SK-N-SH (cell line): ENCODE results near the gene COMMD10. TPM values are rescaled to one million over a fixed set of nuclear protein-coding genes. Genes with fewer than 3 reads are reported as not detected.

ENCODE experiments used
- CTCF ChIA-PET: fragments of 300-600, 350-600 bp; formaldehyde crosslinking; extraction: SDS; loops from one replicate; lab custom pipeline; 2021; lab: Yijun Ruan, JAX
- POLR2A ChIA-PET: fragments of 350-600 bp; sonication (Branson Sonifier 250); formaldehyde crosslinking; extraction: SDS; loops from one replicate; lab custom pipeline; 2020; ENCODE audit warnings: antibody characterized with exemption, inconsistent platforms; lab: Yijun Ruan, JAX
- DNase-seq: peaks from one replicate; pipeline ENCODE4 v3.0.0; 2012
- H2AFZ ChIP-seq: fragments of 200-600 bp; sonication (generic); 2 replicates; pipeline ENCODE4 v1.8.1; 2016; ENCODE audit warnings: antibody characterized with exemption, mild to moderate bottlenecking, low read depth
- H3F3A ChIP-seq: fragments of 200-600 bp; sonication (generic); replicated peaks from 2 replicates; pipeline ENCODE3; 2016; ENCODE audit warnings: antibody characterized with exemption, mild to moderate bottlenecking; ENCODE audit not compliant: insufficient read depth
- H3K27ac ChIP-seq, 2 experiments: fragments of 200-500 bp in 1 of 2; fragments of 200-600 bp in 1 of 2; sonication (Bioruptor generic) in 1 of 2; sonication (generic), shearing (Covaris generic) in 1 of 2; 2 replicates each; pipeline versions ENCODE4 v1.5.1 to v1.6.1; 2014 to 2016; ENCODE audit warnings: low read depth in 2 of 2, inconsistent platforms in 1 of 2, low read length in 1 of 2, mild to moderate bottlenecking in 1 of 2, mixed read lengths in 1 of 2
- H3K27me3 ChIP-seq: fragments of 200-600 bp; sonication (generic), shearing (Covaris generic); 2 replicates; pipeline ENCODE4 v1.6.1; 2016; ENCODE audit warnings: mixed run types; ENCODE audit not compliant: insufficient read depth
- H3K36me3 ChIP-seq, 2 experiments: fragments of 200-500 bp in 1 of 2; fragments of 200-600 bp in 1 of 2; sonication (Bioruptor generic) in 1 of 2; sonication (generic) in 1 of 2; replicated peaks in 1 of 2; 2 replicates each; pipeline versions ENCODE3 to v1.5.1; 2014 to 2016; ENCODE audit warnings: low read length in 1 of 2, mild to moderate bottlenecking in 1 of 2; ENCODE audit not compliant: insufficient read depth in 2 of 2, control insufficient read depth in 1 of 2
- H3K4me1 ChIP-seq, 2 experiments: fragments of 200-500 bp in 1 of 2; fragments of 200-600 bp in 1 of 2; sonication (Bioruptor generic) in 1 of 2; sonication (generic), shearing (Covaris generic) in 1 of 2; 2 replicates each; pipeline versions ENCODE4 v1.5.1 to v1.6.1; 2014 to 2016; ENCODE audit warnings: low read depth in 1 of 2, low read length in 1 of 2, mixed run types in 1 of 2; ENCODE audit not compliant: insufficient read depth in 2 of 2, control insufficient read depth in 1 of 2
- H3K4me2 ChIP-seq: fragments of 200-600 bp; sonication (generic), shearing (Covaris generic); 2 replicates; pipeline ENCODE4 v1.6.1; 2017; ENCODE audit warnings: mixed run types
- H3K4me3 ChIP-seq, 2 experiments: fragments of 200-500 bp in 1 of 2; fragments of 200-600 bp in 1 of 2; sonication (Bioruptor generic) in 1 of 2; sonication (generic), shearing (Covaris generic) in 1 of 2; 2 replicates each; pipeline versions ENCODE4 v1.5.1 to v1.8.1; 2014 to 2016; ENCODE audit warnings: low read depth in 2 of 2, inconsistent platforms in 1 of 2, low read length in 1 of 2, mild to moderate bottlenecking in 1 of 2, mixed read lengths in 1 of 2, moderate library complexity in 1 of 2
- H3K79me2 ChIP-seq: fragments of 200-600 bp; sonication (generic); 2 replicates; pipeline ENCODE4 v1.8.1; 2017; ENCODE audit warnings: mild to moderate bottlenecking; ENCODE audit not compliant: insufficient read depth
- H3K9ac ChIP-seq: fragments of 200-600 bp; sonication (generic); 2 replicates; pipeline ENCODE4 v1.6.1; 2017; ENCODE audit warnings: mixed run types
- H3K9me2 ChIP-seq: fragments of 200-600 bp; sonication (generic); 2 replicates; pipeline ENCODE4 v1.6.1; 2017; ENCODE audit warnings: mixed run types
- H3K9me3 ChIP-seq: fragments of 200-600 bp; sonication (generic); 2 replicates; pipeline ENCODE4 v1.6.1; 2017; ENCODE audit warnings: mixed run types, mild to moderate bottlenecking, moderate library complexity
- H4K20me1 ChIP-seq: fragments of 200-600 bp; sonication (generic); 2 replicates; pipeline ENCODE4 v1.6.1; 2017; ENCODE audit warnings: mild to moderate bottlenecking, mixed run types; ENCODE audit not compliant: insufficient read depth
- ELF1 ChIP-seq: IDR thresholded peaks from 2 replicates; pipeline ENCODE4 v1.4.0; 2012
- EZH2phosphoT487 ChIP-seq: fragments of 200-600 bp; sonication (generic); IDR thresholded peaks from 2 replicates; pipeline ENCODE4 v1.6.1; 2017; ENCODE audit warnings: low read depth, mixed run types, mild to moderate bottlenecking, antibody characterized with exemption, moderate library complexity, borderline replicate concordance
- GABPA ChIP-seq: IDR thresholded peaks from 2 replicates; pipeline ENCODE4 v1.4.0; 2012; ENCODE audit warnings: low read depth, mild to moderate bottlenecking
- GATA2 ChIP-seq: sonication (generic); formaldehyde crosslinking; IDR thresholded peaks from 2 replicates; pipeline ENCODE4 v1.5.0; 2020; ENCODE audit warnings: mild to moderate bottlenecking, missing genetic modification reagents
- JUND ChIP-seq: IDR thresholded peaks from 2 replicates; pipeline ENCODE4 v1.4.0; 2012
- MEF2A ChIP-seq: IDR thresholded peaks from 2 replicates; pipeline ENCODE4 v1.4.0; 2012; ENCODE audit warnings: low read depth, borderline replicate concordance
- NFIC ChIP-seq: IDR thresholded peaks from 2 replicates; pipeline ENCODE4 v1.4.0; 2012; ENCODE audit warnings: borderline replicate concordance
- NRF1 ChIP-seq: IDR thresholded peaks from 2 replicates; pipeline ENCODE4 v1.6.1; 2012; ENCODE audit warnings: low read depth, mild to moderate bottlenecking, low read length
- PBX3 ChIP-seq: IDR thresholded peaks from 2 replicates; pipeline ENCODE4; 2012
- POLR2AphosphoS5 ChIP-seq: IDR thresholded peaks from 2 replicates; pipeline ENCODE4 v1.6.1; 2012; ENCODE audit warnings: low read depth, low read length
- RCOR1 ChIP-seq: fragments of 150-350 bp; IDR thresholded peaks from 2 replicates; pipeline ENCODE4 v1.6.1; 2017; ENCODE audit warnings: antibody characterized with exemption, low read length
- REST ChIP-seq: IDR thresholded peaks from 2 replicates; pipeline ENCODE4 v1.6.1; 2012; ENCODE audit warnings: mild to moderate bottlenecking, low read depth, low read length, moderate library complexity
- SIN3A ChIP-seq: IDR thresholded peaks from 2 replicates; pipeline ENCODE4 v1.6.1; 2012; ENCODE audit warnings: low read depth, mild to moderate bottlenecking, low read length, moderate library complexity, borderline replicate concordance
- SMC3 ChIP-seq: IDR thresholded peaks from 2 replicates; pipeline ENCODE4 v1.6.1; 2012; ENCODE audit warnings: low read depth, low read length, improper control_type of control experiment
- TAF1 ChIP-seq: IDR thresholded peaks from 2 replicates; pipeline ENCODE4 v1.6.1; 2012; ENCODE audit warnings: low read depth, mild to moderate bottlenecking, low read length, moderate library complexity, borderline replicate concordance
- TCF12 ChIP-seq: IDR thresholded peaks from 2 replicates; pipeline ENCODE4 v1.4.0; 2012
- TEAD4 ChIP-seq: IDR thresholded peaks from 2 replicates; pipeline ENCODE4 v1.4.0; 2012; ENCODE audit warnings: mild to moderate bottlenecking, borderline replicate concordance; ENCODE audit not compliant: insufficient read depth
- USF2 ChIP-seq: fragments of 150-350 bp; IDR thresholded peaks from 2 replicates; pipeline ENCODE4 v1.6.1; 2017; ENCODE audit warnings: antibody characterized with exemption, low read length, low read depth, borderline replicate concordance
- WGBS: methylation state at CpG from one replicate; pipeline ENCODE4 v1.1.6; 2017; ENCODE audit warnings: low lambda C conversion rate; 5-methylcytosine and 5-hydroxymethylcytosine counted together
- polyA plus RNA-seq, 3 experiments: library from polyadenylated mRNA; depleted of rRNA; stranded (reverse); fragments of >200 nt; gene quantifications; 2 replicates each; pipeline ENCODE4 v1.2.3, GENCODE V29; 2012

Gene COMMD10
- polyA plus RNA-seq, 1 of the 3 experiments (the other 2 are of a cell fraction) = 9.4 TPM

GRCh38 chr5:116130976-116131375, 46.2 kb downstream of the COMMD10 start:
- Histone ChIP-seq H3K9ac (no peak overlapping the region), H3K4me1 (no peaks in the 10 kb centered on the region; a peak in 1 of 4 replicates), H3K9me2 (no peaks in the 10 kb centered on the region), H3F3A (peaks cover 9% of the 10 kb centered on the region), H3K4me3 (no peak overlapping the region), H3K79me2 (no peaks in the 10 kb centered on the region), H2AFZ (no peak overlapping the region), H3K4me2 (no peak overlapping the region), H3K9me3 (no peaks in the 10 kb centered on the region), H4K20me1 (no peaks in the 10 kb centered on the region), H3K27ac (no peak overlapping the region), H3K27me3 (no peaks in the 10 kb centered on the region), H3K36me3 (peaks cover 0 to 5% of the 10 kb centered on the region in 2 experiments)
- no peak for DNase-seq
- WGBS = 95% methylated on average over 2 of the region's 2 CpGs
- CTCF ChIA-PET = no interaction called here
- POLR2A ChIA-PET = no interaction called here
- TF ChIP-seq GATA2 = no peak
- TF ChIP-seq PBX3 = no peak
- TF ChIP-seq GABPA = no peak
- no peak for TF ChIP-seq USF2
- TF ChIP-seq JUND = no peak
- no peak for TF ChIP-seq TAF1
- no peak for TF ChIP-seq EZH2phosphoT487
- no peak for TF ChIP-seq TEAD4
- TF ChIP-seq ELF1 = no peak
- no peak for TF ChIP-seq RCOR1
- no peak for TF ChIP-seq SMC3
- TF ChIP-seq MEF2A = no peak
- TF ChIP-seq POLR2AphosphoS5 = no peak
- no peak for TF ChIP-seq NFIC
- TF ChIP-seq SIN3A = no peak
- TF ChIP-seq TCF12 = no peak
- no peak for TF ChIP-seq NRF1
- TF ChIP-seq REST = no peak
- TF ChIP-seq, all 33 proteins: peak for 0
